ENCODE data around the gene SAP30L. TPM values are rescaled to one million over a fixed set of nuclear protein-coding genes. Genes with fewer than 3 reads are reported as not detected.

SAP30L gene
- total and polyA plus RNA-seq, 7 donors: 17.8 to 51.7 (median 36.0) TPM

DNA sequence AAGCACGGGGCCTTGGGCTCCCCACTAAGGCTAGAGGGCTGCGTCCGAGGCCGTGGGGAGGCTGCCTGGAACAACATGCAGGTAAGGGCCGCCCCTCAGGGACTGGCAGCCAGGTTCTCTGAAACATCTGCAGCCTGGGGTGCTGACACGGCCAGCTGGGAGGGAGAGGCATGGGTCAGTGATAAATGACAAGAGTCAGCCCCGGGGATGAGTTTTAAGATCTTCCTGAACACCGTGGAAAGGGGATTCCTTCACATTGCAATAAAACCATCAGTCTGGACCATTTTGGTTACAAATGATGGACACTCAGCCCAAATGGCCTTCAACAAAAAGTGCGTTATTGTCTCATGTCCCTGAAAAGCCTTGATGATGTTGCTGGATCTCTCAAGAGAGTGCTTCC is 32.9 kb upstream of the SAP30L start:
- 92 to 95% methylated on average over 9 of the region's 9 CpGs for WGBS, 2 donors
- Histone ChIP-seq H3K27ac (no peak overlapping the region), H3K36me3 (peaks cover 3 to 72% (median 26%) of the 10 kb centered on the region in 4 donors)

DNA sequence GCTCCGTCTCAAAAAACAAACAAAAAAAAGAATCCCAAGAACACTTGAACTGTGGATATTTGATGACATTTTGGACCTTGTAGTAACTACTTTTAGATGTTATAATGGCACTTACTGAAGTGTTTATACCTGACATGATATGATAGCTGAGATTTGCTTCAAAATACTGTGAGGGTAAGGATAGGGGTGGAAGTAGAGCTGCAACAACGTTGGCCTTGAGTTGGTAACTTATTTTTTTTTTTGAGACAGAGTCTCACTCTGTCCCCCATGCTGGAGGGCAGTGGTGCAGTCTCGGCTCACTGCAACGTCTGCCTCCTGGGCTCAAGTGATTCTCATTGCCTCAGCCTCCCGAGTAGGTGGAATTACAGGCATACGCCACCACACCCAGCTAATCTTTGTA is 30.7 kb upstream of the SAP30L start:
- WGBS, 2 donors: 89 to 90% methylated on average over 6 of the region's 6 CpGs
- Histone ChIP-seq H3K27me3 (no peaks in the 10 kb centered on the region), H3K27ac (no peak overlapping the region), H3K4me3 (no peak overlapping the region), H3K36me3 (peaks cover 3 to 79% (median 27%) of the 10 kb centered on the region in 4 donors), H3K4me1 (no peaks in the 10 kb centered on the region), H3K9me3 (no peaks in the 10 kb centered on the region)
- TF ChIP-seq, protein P1, sequence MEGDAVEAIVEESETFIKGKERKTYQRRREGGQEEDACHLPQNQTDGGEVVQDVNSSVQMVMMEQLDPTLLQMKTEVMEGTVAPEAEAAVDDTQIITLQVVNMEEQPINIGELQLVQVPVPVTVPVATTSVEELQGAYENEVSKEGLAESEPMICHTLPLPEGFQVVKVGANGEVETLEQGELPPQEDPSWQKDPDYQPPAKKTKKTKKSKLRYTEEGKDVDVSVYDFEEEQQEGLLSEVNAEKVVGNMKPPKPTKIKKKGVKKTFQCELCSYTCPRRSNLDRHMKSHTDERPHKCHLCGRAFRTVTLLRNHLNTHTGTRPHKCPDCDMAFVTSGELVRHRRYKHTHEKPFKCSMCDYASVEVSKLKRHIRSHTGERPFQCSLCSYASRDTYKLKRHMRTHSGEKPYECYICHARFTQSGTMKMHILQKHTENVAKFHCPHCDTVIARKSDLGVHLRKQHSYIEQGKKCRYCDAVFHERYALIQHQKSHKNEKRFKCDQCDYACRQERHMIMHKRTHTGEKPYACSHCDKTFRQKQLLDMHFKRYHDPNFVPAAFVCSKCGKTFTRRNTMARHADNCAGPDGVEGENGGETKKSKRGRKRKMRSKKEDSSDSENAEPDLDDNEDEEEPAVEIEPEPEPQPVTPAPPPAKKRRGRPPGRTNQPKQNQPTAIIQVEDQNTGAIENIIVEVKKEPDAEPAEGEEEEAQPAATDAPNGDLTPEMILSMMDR (IDR thresholded peaks at IDR 0.05): no peak
- TF ChIP-seq POLR2AphosphoS5 (IDR thresholded peaks at IDR 0.05): no peak
- no peak for TF ChIP-seq EP300 (IDR thresholded peaks at IDR 0.05)
- TF ChIP-seq POLR2A (IDR thresholded peaks at IDR 0.05): no peak
- intact Hi-C loops (cut with DNase I): no loop called here
- no peak for DNase-seq

More for the DNA sequence above, 32.9 kb upstream of the SAP30L start:
- TF ChIP-seq EP300 (IDR thresholded peaks at IDR 0.05) (no peak), POLR2A (IDR thresholded peaks at IDR 0.05) (no peak), POLR2AphosphoS5 (IDR thresholded peaks at IDR 0.05) (no peak)
- TF ChIP-seq, protein P1 (IDR thresholded peaks at IDR 0.05): no peak
- Histone ChIP-seq H3K4me1 (no peaks in the 10 kb centered on the region), H3K4me3 (no peak overlapping the region), H3K9me3 (no peaks in the 10 kb centered on the region), H3K27me3 (no peaks in the 10 kb centered on the region)
- intact Hi-C loops (cut with DNase I): no loop called here
- no peak for DNase-seq

DNA sequence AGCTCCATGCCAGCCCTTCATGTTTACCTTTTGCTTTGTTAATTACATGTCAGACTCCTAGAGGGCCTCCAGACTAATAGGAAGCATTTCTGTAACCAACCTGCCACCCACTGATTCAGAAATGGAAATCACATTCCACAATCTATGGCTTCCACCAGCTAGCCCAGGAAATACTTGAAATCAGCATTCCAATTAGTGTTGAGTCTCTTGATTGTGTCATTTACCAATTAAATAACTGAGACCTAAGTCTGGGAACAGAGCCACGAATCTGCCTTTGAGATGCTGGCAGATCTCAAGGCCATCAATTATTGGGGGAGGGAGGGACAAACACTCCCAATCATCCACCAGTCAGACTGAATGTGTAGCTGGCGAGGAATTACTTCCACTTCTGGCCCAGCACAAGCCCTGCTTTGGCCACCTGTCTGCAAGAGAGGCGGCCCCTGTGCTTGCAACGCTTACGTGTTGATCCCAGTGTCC is 27.4 kb upstream of the SAP30L start:
- Histone ChIP-seq H3K4me3 (no peak overlapping the region), H3K36me3 (peaks cover 3 to 47% (median 13%) of the 10 kb centered on the region in 4 donors), H3K27me3 (no peaks in the 10 kb centered on the region), H3K9me3 (no peaks in the 10 kb centered on the region), H3K27ac (no peak overlapping the region), H3K4me1 (no peaks in the 10 kb centered on the region)
- intact Hi-C loops (cut with DNase I): no loop called here
- 90 to 95% methylated on average over 5 of the region's 5 CpGs for WGBS, 2 donors
- TF ChIP-seq POLR2AphosphoS5 (IDR thresholded peaks at IDR 0.05) (no peak), POLR2A (IDR thresholded peaks at IDR 0.05) (no peak), EP300 (IDR thresholded peaks at IDR 0.05) (no peak)
- TF ChIP-seq, protein P1 (IDR thresholded peaks at IDR 0.05): no peak
- no peak for DNase-seq

DNA sequence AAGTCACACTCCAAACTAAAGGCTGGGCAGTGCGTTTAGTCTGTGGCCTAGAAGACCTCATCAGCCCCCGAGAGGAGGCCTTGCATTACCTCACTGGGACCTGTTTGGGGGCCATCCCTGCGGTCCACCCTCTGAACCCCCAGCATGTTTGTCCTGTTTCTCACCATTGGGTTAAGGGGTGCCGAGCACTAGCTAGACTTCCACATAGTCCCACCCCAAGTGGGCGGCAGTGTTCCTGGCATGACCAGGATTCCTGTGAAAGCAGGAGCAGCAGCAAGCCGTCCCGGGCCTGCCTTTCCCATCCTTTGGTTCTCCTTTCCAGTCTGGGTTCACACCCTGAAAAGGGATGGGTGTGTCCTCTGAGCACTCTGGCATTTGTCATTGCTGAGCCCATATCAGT is 26.6 kb upstream of the SAP30L start:
- no peak for TF ChIP-seq POLR2A (IDR thresholded peaks at IDR 0.05)
- no peak for TF ChIP-seq EP300 (IDR thresholded peaks at IDR 0.05)
- TF ChIP-seq POLR2AphosphoS5 (IDR thresholded peaks at IDR 0.05): no peak
- TF ChIP-seq, protein P1 (IDR thresholded peaks at IDR 0.05): no peak
- 93 to 94% methylated on average over 7 of the region's 7 CpGs for WGBS, 2 donors

DNA sequence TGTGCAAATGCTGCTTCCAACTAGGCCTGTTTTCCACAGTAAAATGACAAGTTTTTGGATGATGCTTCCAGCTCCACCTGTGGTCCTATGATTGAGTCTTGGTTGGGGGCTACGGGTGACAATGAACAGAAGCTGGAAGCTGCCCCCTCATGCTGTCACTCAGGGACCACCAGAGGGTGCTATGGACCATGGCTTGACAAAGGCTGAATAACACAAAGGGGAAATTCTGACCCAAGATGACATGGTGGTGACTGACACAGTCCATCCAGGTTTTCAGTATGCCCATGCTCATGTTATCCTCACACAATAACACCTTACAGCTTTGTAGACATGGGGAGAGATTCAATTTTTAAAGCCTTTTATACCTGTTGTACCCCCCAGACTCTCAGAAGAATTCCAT is 23.9 kb upstream of the SAP30L start:
- Histone ChIP-seq H3K4me1 (no peaks in the 10 kb centered on the region), H3K4me3 (no peak overlapping the region), H3K27me3 (no peaks in the 10 kb centered on the region), H3K9me3 (no peaks in the 10 kb centered on the region), H3K36me3 (peaks cover 0 to 21% (median 7%) of the 10 kb centered on the region in 4 donors), H3K27ac (no peak overlapping the region)
- TF ChIP-seq POLR2AphosphoS5 (IDR thresholded peaks at IDR 0.05) (no peak), POLR2A (IDR thresholded peaks at IDR 0.05) (no peak), EP300 (IDR thresholded peaks at IDR 0.05) (no peak)
- TF ChIP-seq, protein P1 (IDR thresholded peaks at IDR 0.05): peak in 2 of 4 experiments; percentile 15 to 30
- DNase-seq: no peak
- 82 to 93% methylated on average over 1 of the region's 1 CpG for WGBS, 2 donors
- intact Hi-C loops (cut with DNase I): no loop called here

More for the DNA sequence above, 26.6 kb upstream of the SAP30L start:
- no peaks in the 10 kb centered on the region for H3K9me3 ChIP-seq
- H3K27ac ChIP-seq: no peak overlapping the region
- intact Hi-C loops (cut with DNase I): no loop called here
- no peaks in the 10 kb centered on the region for H3K4me1 ChIP-seq
- H3K36me3 ChIP-seq: peaks cover 3 to 40% (median 13%) of the 10 kb centered on the region in 4 donors
- no peak overlapping the region for H3K4me3 ChIP-seq
- no peak for DNase-seq
- no peaks in the 10 kb centered on the region for H3K27me3 ChIP-seq

All from sigmoid colon (tissue), 7 donors.